Endothelial cell of umbilical vein (primary cell): ENCODE results near the gene CNTN5. TPM values are rescaled to one million over a fixed set of nuclear protein-coding genes. Genes with fewer than 3 reads are reported as not detected.

ENCODE experiments used
- BruUV-seq: library from RNA; stranded (reverse); fragments of 400-500 nt; replicated peaks from 2 replicates; lab custom pipeline; 2021; lab: Mats Ljungman, UMichigan
- CTCF ChIA-PET: fragments of 300-600, 350-600 bp; sonication (Branson Sonifier 250); formaldehyde crosslinking; loops from one replicate; lab custom pipeline; 2021; ENCODE audit warnings: antibody characterized with exemption, inconsistent platforms; lab: Charles Lee
- POLR2A ChIA-PET: fragments of 300-600, 350-600 bp; sonication (Branson Sonifier 250); formaldehyde crosslinking; loops from one replicate; lab custom pipeline; 2021; ENCODE audit warnings: antibody characterized with exemption, inconsistent platforms; lab: Charles Lee
- DNase-seq: peaks from one replicate; pipeline ENCODE4 v3.0.0-alpha.2; 2011; ENCODE audit warnings: low read depth, low spot score
- FAIRE-seq: peaks from 2 replicates; lab custom pipeline; 2011; peaks lifted over from hg19 to GRCh38; lab: Jason Lieb, UNC
- H2AFZ ChIP-seq: 2 replicates; pipeline ENCODE4 v1.6.0; 2012; ENCODE audit warnings: low read depth, low read length, control low read depth, inconsistent platforms
- H3K27ac ChIP-seq: 2 replicates; pipeline ENCODE4 v1.5.1; 2011; ENCODE audit warnings: low read depth, mild to moderate bottlenecking, control low read depth, low read length, moderate library complexity; ENCODE audit not compliant: insufficient read depth
- H3K27me3 ChIP-seq, 2 experiments: 2 replicates each; pipeline versions ENCODE4 v1.6.0 to v1.6.1; 2011; ENCODE audit warnings: low read length in 2 of 2, mixed read lengths in 1 of 2; ENCODE audit not compliant: control insufficient read depth in 2 of 2, insufficient read depth in 2 of 2
- H3K36me3 ChIP-seq, 2 experiments: 2 replicates in 1 of 2; 3 replicates in 1 of 2; pipeline ENCODE4 v1.5.1; 2011; ENCODE audit warnings: low read length in 2 of 2, mild to moderate bottlenecking in 1 of 2, moderate library complexity in 1 of 2; ENCODE audit not compliant: control insufficient read depth in 2 of 2, insufficient read depth in 2 of 2; ENCODE audit errors: extremely low read depth in 1 of 2
- H3K4me1 ChIP-seq: 3 replicates; pipeline ENCODE4 v1.5.1; 2011; ENCODE audit warnings: mild to moderate bottlenecking, low read length; ENCODE audit not compliant: control insufficient read depth, insufficient read depth; ENCODE audit errors: extremely low read depth
- H3K4me2 ChIP-seq: 2 replicates; pipeline ENCODE4 v1.6.1; 2011; ENCODE audit warnings: low read length, control low read depth, mixed read lengths; ENCODE audit not compliant: insufficient read depth
- H3K4me3 ChIP-seq, 3 experiments: fragments of 200-600 bp in 1 of 3; sonication (generic), shearing (Covaris generic) in 1 of 3; replicated peaks in 1 of 3; 2 replicates each; pipeline ENCODE4 v1.5.1; 2011 to 2016; ENCODE audit warnings: control low read depth in 3 of 3, low read length in 3 of 3, mild to moderate bottlenecking in 2 of 3, inconsistent platforms in 1 of 3, low read depth in 1 of 3, moderate library complexity in 1 of 3; ENCODE audit not compliant: insufficient read depth in 1 of 3
- H3K79me2 ChIP-seq: 2 replicates; pipeline ENCODE4 v1.6.0; 2012; ENCODE audit warnings: low read length, inconsistent platforms; ENCODE audit not compliant: control insufficient read depth, insufficient read depth
- H3K9ac ChIP-seq: replicated peaks from 2 replicates; pipeline ENCODE3; 2011; ENCODE audit warnings: low read length, control low read depth; ENCODE audit not compliant: insufficient read depth; ENCODE audit errors: extremely low read depth
- H3K9me1 ChIP-seq: replicated peaks from 3 replicates; pipeline ENCODE4 v1.6.0; 2011; ENCODE audit warnings: mild to moderate bottlenecking, low read length; ENCODE audit not compliant: control insufficient read depth, insufficient read depth; ENCODE audit errors: extremely low read depth
- H3K9me3 ChIP-seq: replicated peaks from 2 replicates; pipeline ENCODE4 v1.5.1; 2012; ENCODE audit warnings: low read length, inconsistent platforms; ENCODE audit not compliant: control insufficient read depth, insufficient read depth
- H4K20me1 ChIP-seq: replicated peaks from 2 replicates; pipeline ENCODE3; 2011; ENCODE audit warnings: mild to moderate bottlenecking, low read length; ENCODE audit not compliant: control insufficient read depth, insufficient read depth; ENCODE audit errors: extremely low read depth
- EZH2 ChIP-seq: IDR thresholded peaks from 2 replicates; pipeline ENCODE4 v1.6.1; 2012; ENCODE audit warnings: borderline replicate concordance, low read depth, mild to moderate bottlenecking, moderate library complexity, low read length, inconsistent platforms; ENCODE audit not compliant: severe bottlenecking
- FOS ChIP-seq: IDR thresholded peaks from 2 replicates; pipeline ENCODE4 v1.6.1; 2011; ENCODE audit warnings: mild to moderate bottlenecking, low read length, moderate library complexity, borderline replicate concordance; ENCODE audit not compliant: insufficient read depth
- GATA2 ChIP-seq: IDR thresholded peaks from 2 replicates; pipeline ENCODE4 v1.7.0; 2011; ENCODE audit warnings: low read depth, mild to moderate bottlenecking, moderate library complexity, mixed read lengths, low read length; ENCODE audit not compliant: insufficient read length, insufficient read depth
- JUN ChIP-seq: IDR thresholded peaks from 2 replicates; pipeline ENCODE4 v1.6.1; 2011; ENCODE audit warnings: borderline replicate concordance, low read depth; ENCODE audit not compliant: insufficient read length, insufficient read depth
- MYC ChIP-seq: IDR thresholded peaks from one replicate; pipeline ENCODE4 v1.6.1; 2011; ENCODE audit warnings: mild to moderate bottlenecking, low read depth, low read length
- POLR2A ChIP-seq: IDR thresholded peaks from 2 replicates; pipeline ENCODE4 v1.6.1; 2012; ENCODE audit warnings: low read depth, mild to moderate bottlenecking, control low read depth, low read length
- POLR2AphosphoS5 ChIP-seq: IDR thresholded peaks from 2 replicates; pipeline ENCODE4 v1.6.1; 2012; ENCODE audit warnings: low read depth, mild to moderate bottlenecking, control low read depth, low read length, moderate library complexity; ENCODE audit not compliant: insufficient read depth
- dilution Hi-C: fragments of 300-500 bp; cut with MboI; formaldehyde crosslinking; loops from one replicate; pipeline ENCODE4 v1.15.0; 2019; ENCODE audit warnings: low sequenced_read_pairs; ENCODE audit not compliant: extremely low pct_ligation_motif_present
- intact Hi-C: fragments of 100-400 bp; cut with micrococcal nuclease; formaldehyde crosslinking; loops from one replicate; pipeline ENCODE4 v1.10.0; 2022
- polyA plus RNA-seq, 4 experiments: library from polyadenylated mRNA; depleted of rRNA in 3 of 4; stranded (reverse) in 3 of 4; unstranded in 1 of 4; fragments of >200 nt; gene quantifications; 2 replicates each; pipeline versions ENCODE4 v1.2.1 to v1.2.3, GENCODE V29; 2011 to 2012; ENCODE audit warnings: missing spikeins in 1 of 4
- total RNA-seq: library from RNA; stranded (reverse); gene quantifications from 2 replicates; pipeline ENCODE4 v1.2.3, GENCODE V29; 2021
- TF ChIP-seq, protein P1 (sequence below): IDR thresholded peaks from 2 replicates; pipeline ENCODE4 v1.6.1; 2011; ENCODE audit not compliant: insufficient read depth, insufficient read length
- TF ChIP-seq, protein P2 (sequence below), 2 donors: IDR thresholded peaks; 1 replicate in 1 of 2; 2 replicates in 1 of 2; pipeline ENCODE4 v1.5.1; 2011; ENCODE audit warnings: low read length in 2 of 2, mild to moderate bottlenecking in 2 of 2, moderate library complexity in 2 of 2, control low read depth in 1 of 2, inconsistent platforms in 1 of 2, low read depth in 1 of 2; ENCODE audit not compliant: insufficient read depth in 1 of 2; ENCODE audit errors: extremely low read depth in 1 of 2

The CNTN5 gene
- total and polyA plus RNA-seq, 2 donors (not counting 3 experiments of a cell fraction or from before 2014, with no cell fraction given), result not detected

DNA sequence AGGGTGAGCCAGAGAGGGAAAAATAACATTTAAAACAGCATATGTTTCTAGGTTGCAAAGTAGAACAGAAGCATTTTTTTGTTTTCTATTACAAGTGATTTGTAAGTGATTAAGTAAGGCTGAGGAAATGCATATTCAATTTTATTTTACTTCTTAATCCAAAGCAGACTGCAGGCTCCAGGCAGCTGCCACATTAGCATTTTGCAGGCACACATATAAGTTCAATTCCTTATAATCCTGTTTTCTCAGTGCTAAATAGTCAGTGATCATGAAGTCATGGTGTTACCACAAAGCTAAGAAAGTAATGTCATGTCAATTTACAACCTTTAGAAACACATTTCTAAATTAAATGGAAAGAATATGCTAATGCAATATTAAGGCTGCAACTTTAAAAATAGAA is 149.8 kb downstream of the CNTN5 start:
- CTCF ChIA-PET, result no interaction called here
- POLR2A ChIA-PET, result no interaction called here
- Histone ChIP-seq H3K9ac (no peak overlapping the region), H2AFZ (no peak overlapping the region), H3K27me3 (no peaks in the 10 kb centered on the region), H4K20me1 (no peaks in the 10 kb centered on the region), H3K4me2 (no peak overlapping the region), H3K4me1 (no peaks in the 10 kb centered on the region), H3K4me3 (no peak overlapping the region), H3K9me3 (peaks cover 1% of the 10 kb centered on the region), H3K9me1 (no peaks in the 10 kb centered on the region), H3K27ac (no peak overlapping the region), H3K79me2 (no peaks in the 10 kb centered on the region), H3K36me3 (no peaks in the 10 kb centered on the region)
- DNase-seq, result no peak
- no peak for TF ChIP-seq MYC
- TF ChIP-seq, protein P1, sequence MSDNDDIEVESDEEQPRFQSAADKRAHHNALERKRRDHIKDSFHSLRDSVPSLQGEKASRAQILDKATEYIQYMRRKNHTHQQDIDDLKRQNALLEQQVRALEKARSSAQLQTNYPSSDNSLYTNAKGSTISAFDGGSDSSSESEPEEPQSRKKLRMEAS, result no peak
- TF ChIP-seq JUN, result no peak
- no peak for TF ChIP-seq EZH2
- dilution Hi-C loops, result no loop called here
- no peak for FAIRE-seq
- intact Hi-C loops, result no loop called here
- no TSS peak for BruUV-seq

DNA sequence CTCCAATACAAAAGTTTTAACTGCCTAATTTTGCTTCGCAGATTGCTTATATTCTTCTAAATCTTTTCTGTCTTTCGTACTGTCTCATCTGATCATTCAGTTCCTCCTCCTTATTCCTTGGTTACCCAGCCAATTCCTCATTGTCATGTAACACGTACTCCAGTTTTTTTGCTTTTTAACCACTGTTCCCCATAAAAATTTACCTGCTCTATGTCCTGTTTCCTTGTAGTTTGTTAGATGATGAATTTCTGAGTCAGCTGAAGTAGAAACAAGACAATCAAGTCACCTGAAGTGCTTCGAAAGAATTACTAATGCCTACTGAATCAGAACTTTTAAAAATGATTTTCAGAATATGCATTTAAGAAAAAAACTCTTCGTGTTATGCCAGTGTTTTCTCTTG is 150.6 kb downstream of the CNTN5 start:
- no TSS peak for BruUV-seq
- Histone ChIP-seq H3K9ac (no peak overlapping the region), H3K79me2 (no peaks in the 10 kb centered on the region), H3K4me1 (no peaks in the 10 kb centered on the region), H3K27ac (no peak overlapping the region), H3K4me3 (no peak overlapping the region), H3K9me1 (no peaks in the 10 kb centered on the region), H4K20me1 (no peaks in the 10 kb centered on the region), H3K36me3 (no peaks in the 10 kb centered on the region), H3K27me3 (no peaks in the 10 kb centered on the region), H2AFZ (no peak overlapping the region), H3K9me3 (peaks cover 1% of the 10 kb centered on the region), H3K4me2 (no peak overlapping the region)
- TF ChIP-seq, protein P2, sequence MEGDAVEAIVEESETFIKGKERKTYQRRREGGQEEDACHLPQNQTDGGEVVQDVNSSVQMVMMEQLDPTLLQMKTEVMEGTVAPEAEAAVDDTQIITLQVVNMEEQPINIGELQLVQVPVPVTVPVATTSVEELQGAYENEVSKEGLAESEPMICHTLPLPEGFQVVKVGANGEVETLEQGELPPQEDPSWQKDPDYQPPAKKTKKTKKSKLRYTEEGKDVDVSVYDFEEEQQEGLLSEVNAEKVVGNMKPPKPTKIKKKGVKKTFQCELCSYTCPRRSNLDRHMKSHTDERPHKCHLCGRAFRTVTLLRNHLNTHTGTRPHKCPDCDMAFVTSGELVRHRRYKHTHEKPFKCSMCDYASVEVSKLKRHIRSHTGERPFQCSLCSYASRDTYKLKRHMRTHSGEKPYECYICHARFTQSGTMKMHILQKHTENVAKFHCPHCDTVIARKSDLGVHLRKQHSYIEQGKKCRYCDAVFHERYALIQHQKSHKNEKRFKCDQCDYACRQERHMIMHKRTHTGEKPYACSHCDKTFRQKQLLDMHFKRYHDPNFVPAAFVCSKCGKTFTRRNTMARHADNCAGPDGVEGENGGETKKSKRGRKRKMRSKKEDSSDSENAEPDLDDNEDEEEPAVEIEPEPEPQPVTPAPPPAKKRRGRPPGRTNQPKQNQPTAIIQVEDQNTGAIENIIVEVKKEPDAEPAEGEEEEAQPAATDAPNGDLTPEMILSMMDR (IDR thresholded peaks at IDR 0.05; ENCODE audit: extremely low read depth in 1 of 2, insufficient read depth in 1 of 2, low read depth in 1 of 2, low read length in 2 of 2), result no peak
- TF ChIP-seq JUN, result no peak
- no peak for TF ChIP-seq FOS
- TF ChIP-seq EZH2, result no peak
- no peak for TF ChIP-seq GATA2
- TF ChIP-seq POLR2AphosphoS5, result no peak
- no peak for TF ChIP-seq POLR2A
- no peak for TF ChIP-seq MYC
- TF ChIP-seq, protein P1, result no peak
- dilution Hi-C loops (no loop called here), intact Hi-C loops (no loop called here)
- ChIA-PET POLR2A (no interaction called here), CTCF (no interaction called here)
- no peak for FAIRE-seq
- DNase-seq, result no peak
